GM19438 (cell line): Measurements from ENCODE around the gene ERCC5.

ENCODE experiments used
- ATAC-seq: cut with Tn5 transposase; IDR thresholded peaks from one replicate; pipeline ENCODE4 v1.9.1; 2021; ENCODE audit warnings: low read depth; ENCODE audit not compliant: unreplicated experiment

ERCC5 gene

DNA sequence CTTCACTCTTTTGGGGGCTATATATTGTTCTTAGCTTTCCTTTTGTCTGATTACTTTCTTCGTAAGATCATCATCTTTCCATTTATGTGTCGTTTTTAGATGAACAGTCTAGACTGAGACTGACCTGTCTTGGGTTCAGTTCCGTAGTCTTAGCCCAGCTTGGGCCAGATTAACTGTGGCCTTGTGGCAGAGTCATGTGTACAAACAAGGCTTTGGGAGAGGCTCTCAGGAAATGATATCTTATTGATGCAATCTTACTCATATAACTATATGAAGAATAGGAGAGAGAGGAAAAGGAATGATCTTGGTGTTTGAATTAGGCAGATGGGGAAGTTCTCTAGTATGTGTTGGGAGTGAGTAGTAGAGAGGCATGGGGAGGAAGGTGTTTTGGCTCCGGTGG, 6.8 kb upstream of the ERCC5 start:
- ATAC-seq = no peak

DNA sequence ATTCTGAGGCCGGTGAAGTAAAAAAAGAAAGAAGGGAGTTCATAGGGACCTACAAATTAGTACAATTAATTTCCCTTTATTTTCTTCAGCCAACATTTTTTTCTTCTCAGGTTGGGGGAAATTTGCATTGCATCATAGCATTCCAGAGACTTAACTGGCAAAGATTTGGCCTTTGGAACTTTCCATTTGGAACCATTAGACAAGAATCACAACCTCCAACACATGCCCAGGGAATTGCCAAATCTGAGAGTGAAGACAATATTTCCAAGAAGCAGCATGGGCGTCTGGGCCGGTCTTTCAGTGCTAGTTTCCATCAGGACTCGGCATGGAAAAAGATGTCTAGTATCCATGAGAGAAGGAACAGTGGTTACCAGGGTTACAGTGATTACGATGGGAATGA, 6.4 kb upstream of the ERCC5 start:
- ATAC-seq = no peak

DNA sequence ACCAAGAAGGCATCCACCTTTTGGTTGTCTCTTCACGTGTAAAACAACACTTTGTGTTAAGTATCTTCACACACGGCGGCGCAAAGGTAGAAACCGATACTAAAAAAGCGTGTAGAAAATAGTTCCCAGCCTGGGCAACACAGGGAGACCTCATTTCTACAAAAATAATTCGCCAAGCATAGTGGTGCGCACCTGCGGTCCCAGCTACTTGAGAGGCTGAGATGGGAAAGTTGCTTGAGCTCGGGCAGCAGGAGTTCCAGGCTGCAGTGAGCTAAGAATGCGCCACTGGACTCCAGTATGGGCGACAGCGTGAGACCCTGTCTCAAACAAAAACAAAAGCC, 573 bp upstream of the ERCC5 start:
- ATAC-seq = peak; percentile 17

DNA sequence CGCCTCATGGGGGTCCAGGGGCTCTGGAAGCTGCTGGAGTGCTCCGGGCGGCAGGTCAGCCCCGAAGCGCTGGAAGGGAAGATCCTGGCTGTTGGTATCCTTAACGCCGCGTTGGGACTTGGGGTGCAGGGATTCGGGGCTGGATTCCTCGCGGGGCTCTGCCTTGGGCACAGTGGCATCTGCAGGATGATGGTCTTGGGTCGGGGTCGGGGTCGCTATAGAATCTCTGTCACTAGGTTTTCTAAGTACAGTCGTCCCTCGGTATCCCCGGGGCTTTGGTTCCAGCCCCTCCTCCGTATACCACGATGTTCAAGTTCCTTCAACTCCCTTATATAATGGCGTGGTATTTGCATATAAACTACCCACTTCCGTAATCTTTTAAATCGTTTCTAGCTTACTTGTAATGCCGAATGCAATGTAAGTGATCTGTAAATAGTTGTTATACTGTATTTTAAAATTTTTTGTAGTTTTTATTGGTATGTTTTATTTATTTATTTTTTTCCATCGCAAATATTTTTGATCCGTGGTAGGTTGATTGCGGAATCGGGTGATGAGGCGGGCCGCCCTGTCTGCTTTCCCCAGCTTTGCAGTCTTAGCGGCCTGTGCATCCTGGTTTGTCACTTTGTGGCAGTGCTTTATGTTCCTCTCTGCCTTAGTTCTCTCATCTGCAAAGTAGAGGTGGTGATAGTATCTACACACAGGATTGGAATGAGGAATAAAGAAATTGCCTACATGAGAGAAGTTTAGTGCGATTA, 606 bp downstream of the ERCC5 start:
- peak; percentile 35 for ATAC-seq

DNA sequence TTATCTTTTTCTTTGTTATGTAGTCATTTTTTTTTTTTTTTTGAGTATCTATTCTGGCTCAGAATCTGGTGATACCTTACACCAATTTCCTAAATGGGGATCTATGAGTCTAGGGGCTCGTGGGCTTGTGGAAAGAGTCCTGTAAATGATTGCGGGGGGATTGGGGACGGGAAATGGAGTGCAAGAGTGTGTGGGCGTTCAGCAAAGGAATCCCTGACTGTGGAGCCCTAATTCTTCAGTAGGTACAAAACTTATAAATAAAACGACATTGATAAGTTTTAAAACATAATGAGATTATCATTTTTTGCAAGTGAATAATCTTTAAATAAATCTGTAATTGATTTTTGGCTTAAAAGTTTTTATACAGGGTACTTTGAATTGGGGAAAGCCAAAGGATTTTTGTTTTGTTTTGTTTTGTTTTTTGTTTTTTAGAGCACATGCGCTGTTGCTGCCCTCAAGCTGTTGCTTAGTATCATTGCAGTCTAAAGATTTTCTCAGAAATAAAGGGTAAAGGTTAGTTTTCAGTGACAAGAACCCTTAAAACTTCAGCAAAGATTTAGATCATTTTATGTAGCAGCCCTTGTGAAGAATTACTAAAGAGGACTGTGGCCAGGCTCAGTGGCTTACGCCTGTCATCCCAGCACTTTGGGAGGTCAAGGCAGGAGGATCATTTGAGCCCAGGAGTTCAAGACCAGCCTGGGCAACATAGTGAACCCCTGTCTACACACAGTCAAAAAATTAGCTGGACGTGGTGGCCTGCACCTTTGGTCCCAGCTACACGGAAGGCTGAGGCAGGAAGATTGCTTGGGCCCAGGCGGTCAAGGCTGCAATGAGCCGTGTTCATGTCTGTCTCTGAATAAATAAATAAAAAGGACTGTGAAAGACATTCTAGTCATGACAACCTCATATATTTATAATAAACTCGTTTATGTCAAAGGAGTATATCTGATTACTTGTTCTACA, 1.7 kb downstream of the ERCC5 start:
- ATAC-seq = no peak

DNA sequence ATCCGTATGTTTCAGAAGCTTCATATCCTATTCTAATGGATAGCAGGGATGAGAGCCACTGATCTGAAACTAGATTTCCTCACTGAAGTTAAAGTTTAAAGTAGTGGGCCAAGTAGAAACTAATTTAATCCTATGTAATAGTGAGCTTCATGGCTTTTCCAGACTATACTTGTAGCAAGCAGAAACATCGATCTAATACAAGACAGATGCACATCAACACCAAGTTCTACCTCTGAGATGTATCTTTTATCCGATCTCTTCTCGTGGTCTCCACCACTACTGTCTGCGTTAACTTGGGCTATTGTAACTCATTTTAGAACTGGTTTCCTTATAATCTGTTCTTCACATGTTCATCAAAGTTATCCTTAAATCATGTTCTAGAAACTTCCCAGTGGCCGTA, 3.1 kb downstream of the ERCC5 start:
- ATAC-seq = no peak

DNA sequence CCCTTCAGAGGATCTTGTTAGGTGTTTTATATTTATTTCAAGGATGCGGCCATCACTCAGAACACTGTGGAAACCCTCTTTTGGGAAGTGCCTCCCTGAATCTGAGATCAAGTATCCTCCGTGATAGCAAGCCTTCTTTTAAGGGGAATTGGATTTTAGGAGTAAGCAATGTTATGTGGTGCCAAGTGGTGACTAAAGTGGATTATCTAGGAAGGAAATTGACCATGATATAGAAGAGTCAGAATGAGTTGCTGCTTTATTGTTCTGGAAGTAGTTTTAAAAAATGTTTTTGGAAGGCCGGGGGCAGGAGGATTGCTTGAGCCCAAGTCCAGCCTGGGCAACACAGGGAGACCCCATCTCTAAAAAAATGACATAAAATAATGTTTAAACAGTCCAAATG, 6.7 kb downstream of the ERCC5 start:
- ATAC-seq = no peak

DNA sequence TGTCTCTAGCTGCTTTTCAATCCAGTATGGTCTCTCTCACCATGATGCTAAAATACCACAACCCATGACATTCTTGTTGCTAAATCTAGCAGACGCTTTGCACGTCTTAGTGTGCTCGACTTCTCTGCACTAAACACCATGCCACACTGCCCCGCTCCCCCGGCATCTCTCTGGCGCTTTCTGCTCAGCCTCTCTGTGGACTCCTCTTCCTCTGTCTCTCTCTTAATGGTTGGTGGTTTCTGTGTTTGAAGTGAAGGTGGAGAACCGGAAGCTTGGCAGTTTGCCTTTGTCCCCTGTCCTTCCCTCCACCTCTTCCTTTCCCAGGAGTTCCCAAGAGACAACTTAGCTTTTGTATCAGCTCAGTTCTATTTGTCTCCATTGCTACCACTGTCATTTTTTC, 8.8 kb downstream of the ERCC5 start:
- no peak for ATAC-seq

DNA sequence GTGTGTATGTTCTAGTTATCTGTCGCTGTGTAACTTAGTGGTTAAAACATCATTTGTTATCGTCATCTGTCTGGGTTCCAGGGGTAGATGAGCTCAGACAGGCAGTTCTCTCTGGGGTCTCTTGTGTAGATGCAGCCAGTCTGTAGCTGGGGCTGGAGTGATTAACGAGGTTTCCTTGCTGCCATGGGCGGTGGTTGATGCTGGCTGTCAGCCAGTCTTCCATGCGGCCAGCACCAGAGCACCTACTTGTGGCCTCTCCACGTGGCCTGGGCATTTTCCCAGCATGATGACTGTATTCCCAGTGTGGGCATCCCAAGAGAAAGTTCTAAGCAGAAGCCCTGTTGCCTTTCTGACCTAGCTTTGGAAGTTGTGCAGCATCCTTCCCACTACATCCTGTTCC, 10.7 kb downstream of the ERCC5 start:
- no peak for ATAC-seq

DNA sequence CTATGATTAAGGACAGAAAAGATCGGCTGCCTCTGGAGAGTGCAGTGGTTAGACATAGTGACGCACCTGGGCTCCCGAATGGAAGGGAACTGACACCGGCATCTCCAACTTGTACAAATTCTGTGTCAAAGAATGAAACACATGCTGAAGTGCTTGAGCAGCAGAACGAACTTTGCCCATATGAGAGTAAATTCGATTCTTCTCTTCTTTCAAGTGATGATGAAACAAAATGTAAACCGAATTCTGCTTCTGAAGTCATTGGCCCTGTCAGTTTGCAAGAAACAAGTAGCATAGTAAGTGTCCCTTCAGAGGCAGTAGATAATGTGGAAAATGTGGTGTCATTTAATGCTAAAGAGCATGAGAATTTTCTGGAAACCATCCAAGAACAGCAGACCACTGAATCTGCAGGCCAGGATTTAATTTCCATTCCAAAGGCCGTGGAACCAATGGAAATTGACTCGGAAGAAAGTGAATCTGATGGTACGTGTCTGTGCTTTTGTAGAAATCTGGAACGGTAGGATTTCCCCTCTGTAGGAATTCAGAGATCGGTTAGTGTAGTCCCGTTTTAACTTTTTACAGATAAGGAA, 16.9 kb downstream of the ERCC5 start:
- no peak for ATAC-seq

DNA sequence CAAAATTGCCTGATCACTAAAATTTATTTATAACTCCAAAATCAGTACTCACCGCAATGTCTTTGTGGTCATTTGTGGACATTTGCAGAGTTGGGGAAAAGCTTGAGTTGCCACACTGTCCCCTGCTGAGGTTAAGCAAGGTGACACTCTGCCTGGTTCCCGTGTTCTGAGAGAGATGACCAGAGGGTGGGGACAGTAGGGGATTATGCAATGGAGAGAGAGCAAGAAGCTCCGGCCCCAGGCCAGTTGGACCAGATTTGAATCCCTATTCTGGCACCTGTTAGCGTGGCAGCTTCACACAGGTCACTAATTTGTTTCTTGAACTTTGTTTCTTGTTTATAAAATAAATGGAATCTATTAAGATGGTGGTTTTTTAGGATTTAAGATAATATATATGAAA, 17.8 kb downstream of the ERCC5 start:
- no peak for ATAC-seq

DNA sequence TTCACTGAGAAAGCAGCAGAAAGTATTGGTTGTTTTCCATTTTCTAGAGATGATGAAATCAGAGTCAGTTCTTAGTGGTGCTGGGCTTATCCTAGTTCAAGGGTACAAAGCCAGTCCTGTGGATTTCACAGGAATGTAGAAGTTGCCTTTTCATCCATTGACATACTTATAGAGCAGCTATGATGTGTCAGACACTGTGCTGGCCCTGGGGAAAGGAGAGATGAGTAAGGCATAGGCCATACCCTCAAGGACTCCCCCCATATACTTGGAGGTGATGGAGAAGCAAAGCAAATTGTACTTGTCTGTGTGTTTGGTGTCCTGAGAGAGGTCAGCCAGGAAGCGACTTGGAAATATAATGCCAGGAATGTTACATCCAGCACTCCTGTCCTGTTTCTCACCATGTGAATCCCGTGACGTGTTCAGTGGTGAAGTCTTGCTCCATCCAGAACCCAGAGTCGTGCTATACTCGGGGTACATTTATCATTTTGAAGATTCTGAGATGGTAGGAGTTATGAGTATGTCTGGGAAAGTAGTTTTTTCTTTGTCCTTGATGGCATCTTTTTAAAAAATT, 22.6 kb downstream of the ERCC5 start:
- ATAC-seq = no peak

DNA sequence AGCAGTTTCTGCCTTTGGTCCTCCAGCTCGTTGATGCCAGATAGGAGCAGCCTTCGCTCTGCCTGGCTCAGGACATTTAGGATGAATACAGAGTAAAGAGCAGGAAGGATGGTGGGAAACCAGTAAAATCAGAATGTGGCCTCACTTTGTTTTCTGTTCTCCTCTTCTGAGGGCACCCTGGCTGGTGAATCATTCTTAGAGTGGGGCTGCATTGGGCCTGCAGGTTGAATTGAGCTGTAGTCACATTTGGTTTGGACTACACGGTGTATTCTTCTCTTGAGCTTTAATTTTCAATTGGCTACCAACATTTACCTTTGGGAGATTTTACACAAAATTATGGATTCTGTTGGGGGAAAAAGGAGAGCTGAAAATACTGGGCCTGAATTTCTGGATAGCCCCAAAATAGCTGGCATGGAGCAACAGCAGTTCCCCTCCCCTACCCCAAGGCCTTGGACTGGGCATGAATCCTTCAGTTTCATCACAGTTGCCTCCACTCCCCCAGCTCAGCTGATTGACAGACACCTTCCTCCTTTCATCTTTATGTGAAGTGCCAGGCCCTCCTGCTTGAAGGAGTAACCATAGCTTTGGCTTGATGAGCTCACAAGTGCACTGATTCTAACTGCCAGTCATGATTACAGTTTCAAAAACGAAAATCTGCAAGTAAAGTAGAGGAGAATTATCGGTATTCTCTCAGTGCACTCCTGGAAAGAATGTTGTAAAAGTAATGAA, 24.3 kb downstream of the ERCC5 start:
- ATAC-seq = peak; percentile 14

DNA sequence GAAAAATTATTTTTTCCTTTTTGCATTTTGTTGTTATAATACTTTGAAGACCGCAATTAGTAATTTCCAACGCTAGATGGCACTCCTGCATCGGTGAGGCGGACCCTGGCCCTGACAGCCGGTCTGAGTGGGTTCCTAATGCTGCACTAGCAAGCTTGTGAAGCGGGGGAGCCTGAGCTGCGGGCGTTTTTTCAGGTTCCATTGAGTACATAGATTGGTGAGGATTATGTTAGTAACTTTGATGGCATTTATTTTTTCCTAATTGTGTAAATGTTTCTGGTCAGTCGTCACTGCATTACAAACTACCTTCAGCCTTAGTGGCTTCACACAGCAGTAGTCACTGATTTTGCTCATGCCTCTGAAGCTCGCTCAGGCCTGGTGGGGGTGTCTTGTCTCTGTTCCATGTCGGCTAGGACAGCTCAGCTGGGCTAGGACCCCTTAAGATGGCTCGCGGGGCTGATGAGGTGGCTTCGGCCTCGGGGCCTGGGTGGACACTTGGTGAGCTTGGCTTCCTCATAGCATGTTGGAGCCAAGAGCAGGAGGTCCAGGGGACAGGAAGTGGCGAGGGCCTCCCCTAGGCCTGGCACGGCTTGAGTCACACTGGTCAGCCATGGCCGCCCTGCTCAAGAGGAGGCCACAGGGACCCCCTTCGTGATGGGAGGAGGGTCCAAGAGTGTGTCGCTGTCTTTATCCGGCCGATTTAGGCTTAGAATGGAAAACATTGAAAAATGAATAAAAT, 25.0 kb downstream of the ERCC5 start:
- peak; percentile 81 for ATAC-seq

DNA sequence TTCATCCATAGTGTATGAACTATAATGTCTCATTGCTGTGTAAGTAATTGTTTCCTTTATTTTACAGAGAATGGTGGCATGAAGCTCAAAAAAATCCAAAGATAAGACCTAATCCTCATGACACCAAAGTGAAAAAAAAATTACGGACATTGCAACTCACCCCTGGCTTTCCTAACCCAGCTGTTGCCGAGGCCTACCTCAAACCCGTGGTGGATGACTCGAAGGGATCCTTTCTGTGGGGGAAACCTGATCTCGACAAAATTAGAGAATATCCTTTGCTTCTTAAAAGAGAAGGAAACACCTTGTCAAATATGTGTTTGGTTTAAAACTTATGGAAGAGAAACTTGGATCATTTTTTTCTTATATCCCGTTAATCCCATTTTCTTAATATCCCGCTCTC, 26.3 kb downstream of the ERCC5 start:
- ATAC-seq = no peak

DNA sequence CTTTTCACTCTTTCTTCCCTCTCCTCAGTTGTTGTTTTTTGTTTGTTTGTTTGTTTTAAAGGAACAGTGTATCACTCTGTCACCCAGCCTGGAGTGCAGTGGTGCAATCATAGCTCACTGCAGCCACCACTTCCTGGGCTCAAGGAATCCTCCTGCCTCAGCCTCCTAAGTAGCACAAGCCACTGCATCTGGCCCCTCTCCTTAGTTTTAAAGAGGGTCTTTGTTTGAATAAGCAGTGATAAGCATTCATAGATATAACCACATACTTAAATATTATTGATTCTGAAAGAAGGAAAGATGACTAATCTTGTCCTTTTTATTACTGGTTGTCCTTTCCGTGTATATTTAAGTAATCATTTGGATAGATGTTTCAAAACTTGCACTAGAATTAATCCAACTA, 26.7 kb downstream of the ERCC5 start:
- no peak for ATAC-seq

DNA sequence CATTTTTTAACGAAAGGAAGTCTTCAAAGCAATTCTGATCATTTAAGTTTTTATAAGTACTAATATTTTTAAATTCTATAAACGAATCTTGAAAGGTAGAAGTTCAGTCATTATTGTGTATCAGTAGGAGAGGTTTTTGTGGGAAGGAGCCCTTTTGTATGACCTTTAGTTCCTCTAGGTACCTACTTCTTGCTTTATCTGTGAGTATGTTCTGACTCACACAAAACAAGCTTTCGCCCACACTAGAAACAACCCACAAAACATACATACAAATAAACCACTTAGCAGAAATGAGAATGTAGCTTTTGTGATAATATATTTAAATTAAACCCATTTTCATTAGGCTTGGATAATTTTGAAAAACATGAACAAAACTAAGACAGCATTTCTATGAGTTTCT, 27.8 kb downstream of the ERCC5 start:
- no peak for ATAC-seq

DNA sequence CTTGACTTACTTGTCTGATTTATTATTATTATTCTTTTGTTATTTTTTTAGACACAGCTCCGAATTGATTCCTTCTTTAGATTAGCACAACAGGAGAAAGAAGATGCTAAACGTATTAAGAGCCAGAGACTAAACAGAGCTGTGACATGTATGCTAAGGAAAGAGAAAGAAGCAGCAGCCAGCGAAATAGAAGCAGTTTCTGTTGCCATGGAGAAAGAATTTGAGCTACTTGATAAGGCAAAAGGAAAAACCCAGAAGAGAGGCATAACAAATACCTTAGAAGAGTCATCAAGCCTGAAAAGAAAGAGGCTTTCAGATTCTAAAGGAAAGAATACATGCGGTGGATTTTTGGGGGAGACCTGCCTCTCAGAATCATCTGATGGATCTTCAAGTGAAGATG, 29.4 kb downstream of the ERCC5 start:
- ATAC-seq = no peak

DNA sequence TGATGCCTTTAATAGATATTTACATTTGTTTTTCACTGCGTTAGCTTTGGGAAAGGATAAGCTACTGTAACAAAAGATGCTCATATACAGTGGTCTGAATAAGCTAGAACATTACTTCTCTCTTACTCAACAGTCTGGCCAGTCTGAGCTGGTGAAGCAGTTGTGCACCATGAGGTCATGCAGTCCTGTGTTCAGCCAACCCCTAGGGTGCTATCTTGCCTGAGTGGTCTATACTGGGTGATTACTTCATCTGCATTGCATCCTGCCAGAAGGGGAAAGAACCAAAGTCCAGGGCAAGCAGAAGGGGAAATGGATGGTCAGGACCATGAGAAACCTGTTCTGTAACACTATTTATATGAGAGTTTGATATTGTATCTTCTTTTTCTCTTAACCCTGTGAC, 31.5 kb downstream of the ERCC5 start:
- ATAC-seq = no peak

DNA sequence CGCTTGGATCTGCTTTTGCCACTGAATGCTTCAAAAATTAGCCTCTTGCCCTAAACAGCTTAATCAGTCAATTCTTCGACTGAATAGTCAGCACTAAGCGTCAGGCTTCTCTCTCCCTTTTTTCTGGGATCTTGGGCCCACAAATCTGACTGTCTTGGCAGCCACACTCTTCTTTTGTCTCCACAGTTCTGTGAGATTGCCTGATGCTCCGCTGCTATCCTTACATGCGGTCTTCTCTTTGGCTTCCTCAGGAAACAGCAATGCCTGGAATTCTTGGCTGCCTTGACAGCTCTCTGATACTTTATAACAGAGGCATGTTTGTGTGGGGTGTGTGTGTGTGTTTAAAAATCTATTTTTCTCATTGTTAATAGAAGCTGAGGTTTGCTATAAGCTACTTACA, 32.6 kb downstream of the ERCC5 start:
- ATAC-seq = no peak
